ENCODE results near the gene SDR42E2. TPM values are rescaled to one million over a fixed set of nuclear protein-coding genes. Genes with fewer than 3 reads are reported as not detected.
A peak's percentile ranks its signal among the peaks of the same experiment; 100 is the strongest.
"Not testable (repeated sequence)": the region's sequence is repeated elsewhere in the genome, so short reads cannot be mapped to it uniquely, and the experiment has no call there.

The SDR42E2 gene
- total RNA-seq, 1 donor from 2014 or later: 0.26 TPM

DNA sequence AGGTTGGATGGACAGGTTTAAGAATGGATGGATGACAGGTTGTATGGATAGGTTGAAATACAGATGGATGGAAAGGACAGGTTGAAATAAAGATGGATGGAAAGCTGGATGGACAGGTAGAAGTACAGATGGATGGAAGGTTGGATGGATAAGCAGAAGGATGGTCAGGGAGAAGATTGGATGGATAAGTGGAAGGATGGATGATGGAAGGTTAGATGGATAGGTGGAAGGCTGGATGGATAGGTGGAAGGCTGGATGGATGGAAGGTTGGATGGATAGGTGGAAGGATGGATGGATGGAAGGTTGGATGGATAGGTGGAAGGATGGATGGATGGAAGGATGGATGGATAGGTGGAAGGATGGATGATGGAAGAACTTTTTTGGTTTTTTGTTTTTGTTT is 905 bp upstream of the SDR42E2 start:
- DNase-seq (ENCODE audit: low spot score): no peak

DNA sequence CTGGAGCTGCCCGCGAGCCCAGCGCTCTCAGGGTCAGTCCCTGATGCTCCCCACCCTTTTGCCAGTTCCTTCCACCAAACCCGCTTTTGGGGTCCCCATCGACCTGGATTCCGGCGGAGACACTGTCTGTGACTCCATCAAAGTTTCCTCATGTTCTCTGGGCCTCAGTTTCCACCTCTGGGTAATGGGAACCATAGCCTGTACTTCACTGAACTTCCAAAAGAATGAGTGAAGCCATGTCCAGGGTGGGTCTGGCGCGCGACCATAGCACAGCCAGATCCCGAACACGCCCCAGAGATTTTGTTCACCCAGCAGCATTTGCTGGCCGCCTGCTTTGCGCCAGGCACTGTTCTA is 327 bp downstream of the SDR42E2 start:
- DNase-seq (ENCODE audit: low spot score): no peak

DNA sequence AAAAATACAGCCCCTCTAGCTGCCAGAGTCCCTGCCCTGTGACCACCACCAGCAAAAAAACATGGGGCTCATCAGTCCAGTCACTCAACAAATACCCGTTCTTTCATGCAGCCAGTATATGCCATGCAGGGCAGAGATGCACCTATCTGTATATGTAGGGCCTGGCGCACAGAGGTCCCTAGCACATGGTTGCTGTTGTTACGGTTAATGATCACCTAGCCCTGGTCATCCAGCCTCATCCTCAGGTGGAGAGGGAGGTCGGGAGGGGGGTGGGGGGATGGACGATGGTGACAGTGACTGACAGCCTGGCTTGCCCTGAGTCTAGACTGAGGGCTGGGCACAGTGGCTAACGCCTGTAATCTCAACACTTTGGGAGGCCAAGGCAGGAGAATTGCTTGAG is 1.5 kb downstream of the SDR42E2 start:
- DNase-seq (ENCODE audit: low spot score): no peak

DNA sequence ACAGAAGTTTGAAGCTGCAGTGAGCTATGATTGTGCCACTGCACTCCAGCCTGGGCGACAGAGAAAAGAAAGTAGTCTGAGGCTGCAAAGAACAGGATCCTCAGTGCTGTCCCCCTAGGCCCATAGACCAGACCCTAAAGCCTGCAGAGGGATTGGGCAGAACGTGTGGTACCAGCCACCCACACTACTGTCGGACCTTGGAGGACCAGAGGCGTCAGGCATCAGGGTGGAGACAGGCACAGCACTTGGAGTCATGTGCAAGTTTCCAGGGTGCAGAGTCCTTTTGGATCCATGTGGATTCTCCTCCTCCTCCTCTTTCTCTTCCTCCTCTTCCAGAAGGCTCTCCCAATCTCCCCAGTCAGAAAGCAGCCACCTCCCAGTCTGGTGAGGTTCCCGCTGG is 2.2 kb downstream of the SDR42E2 start:
- no peak for DNase-seq (ENCODE audit: low spot score)

DNA sequence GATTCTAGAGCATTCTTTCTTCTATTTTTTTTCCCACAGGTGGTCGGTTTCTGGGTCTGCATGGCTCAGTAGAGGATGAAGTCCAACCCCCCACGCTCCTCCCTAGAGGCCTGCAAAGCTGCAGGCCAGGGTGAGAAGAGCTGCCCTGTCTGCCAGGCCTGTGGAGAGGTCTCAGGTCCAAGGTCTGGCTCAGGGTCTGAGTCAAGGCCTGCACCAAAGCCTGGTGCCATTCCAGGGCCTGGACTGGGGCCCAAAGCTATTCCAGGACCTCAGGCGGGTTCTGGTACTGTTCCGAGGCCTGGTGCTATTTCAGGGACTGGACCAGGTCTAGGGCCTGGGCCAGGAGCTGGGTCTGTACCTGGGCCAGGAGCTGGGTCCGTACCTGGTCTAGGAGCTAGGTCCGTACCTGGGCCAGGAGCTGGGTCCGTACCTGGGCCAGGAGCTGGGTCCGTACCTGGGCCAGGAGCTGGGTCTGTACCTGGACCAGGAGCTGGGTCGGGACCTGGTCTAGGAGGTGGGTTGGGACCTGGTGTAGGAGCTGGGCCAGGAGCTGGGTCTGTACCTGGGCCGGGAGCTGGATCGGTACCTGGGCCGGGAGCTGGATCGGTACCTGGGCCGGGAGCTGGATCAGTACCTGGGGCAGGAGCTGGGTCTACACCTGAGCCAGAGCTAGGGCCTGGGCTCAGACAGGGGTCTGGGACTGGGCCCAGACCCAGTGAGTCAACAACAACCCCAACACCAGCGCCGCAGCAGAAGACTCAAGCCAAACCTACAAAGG is 3.4 kb downstream of the SDR42E2 start:
- DNase-seq (ENCODE audit: low spot score): no peak

DNA sequence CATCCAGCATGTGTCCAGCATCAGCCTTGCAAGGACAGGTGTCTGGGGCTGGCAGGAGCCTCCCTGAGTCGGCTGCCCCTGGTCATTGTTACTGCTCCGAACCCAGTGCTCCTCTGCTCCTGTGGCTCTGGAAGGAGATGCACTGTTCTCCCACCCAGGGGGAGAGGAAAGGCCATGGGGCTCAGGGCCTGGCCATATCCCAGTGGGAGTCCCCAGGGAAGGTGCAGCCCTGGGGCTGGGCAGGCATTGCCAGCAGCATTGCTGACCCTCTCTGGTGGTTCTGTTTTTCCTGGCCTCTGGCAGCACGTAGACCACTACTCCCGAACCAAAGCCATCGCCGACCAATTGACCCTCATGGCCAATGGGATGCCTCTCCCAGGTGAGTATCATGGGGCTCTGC is 9.6 kb downstream of the SDR42E2 start:
- no peak for DNase-seq (ENCODE audit: low spot score)

DNA sequence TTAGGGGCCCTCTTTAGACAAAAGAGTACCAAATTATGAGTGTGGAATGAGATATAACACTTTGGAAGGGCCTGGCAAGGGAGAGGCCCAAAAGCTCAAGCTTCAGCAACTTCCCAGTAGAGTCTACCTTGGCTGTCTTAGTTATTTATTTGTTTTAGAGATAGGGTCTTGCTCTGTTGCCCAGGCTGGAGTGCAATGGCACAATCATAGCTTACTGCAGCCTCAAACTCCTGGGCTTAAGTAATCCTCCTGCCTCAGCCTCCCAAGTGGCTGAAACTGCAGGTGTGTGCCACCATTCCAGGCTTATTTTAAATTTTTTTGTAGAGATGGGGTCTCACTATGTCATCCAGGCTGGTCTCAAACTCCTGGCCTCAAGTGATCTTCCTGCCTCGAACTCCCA is 10.3 kb downstream of the SDR42E2 start:
- DNase-seq (ENCODE audit: low spot score): not testable (repeated sequence)

DNA sequence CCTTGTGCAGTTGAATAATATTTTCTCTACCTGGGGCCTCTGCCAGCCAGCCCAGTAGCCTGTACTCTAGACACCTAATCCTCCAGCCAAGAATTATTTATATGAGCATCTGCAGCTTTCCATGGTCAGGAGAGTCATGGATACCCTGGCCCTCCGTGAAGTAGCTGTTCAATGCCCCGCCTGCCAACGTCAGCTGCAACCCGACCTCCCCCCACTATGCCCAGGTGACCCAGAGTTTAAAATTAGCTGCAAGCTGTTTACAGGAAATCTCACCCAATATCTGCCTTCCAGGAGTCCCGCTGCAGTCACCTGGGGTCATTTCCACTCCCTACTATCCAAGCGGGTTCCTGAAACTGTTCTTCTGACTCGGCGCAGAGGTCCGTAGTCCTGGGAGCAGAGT is 12.3 kb downstream of the SDR42E2 start:
- DNase-seq (ENCODE audit: low spot score): no peak

DNA sequence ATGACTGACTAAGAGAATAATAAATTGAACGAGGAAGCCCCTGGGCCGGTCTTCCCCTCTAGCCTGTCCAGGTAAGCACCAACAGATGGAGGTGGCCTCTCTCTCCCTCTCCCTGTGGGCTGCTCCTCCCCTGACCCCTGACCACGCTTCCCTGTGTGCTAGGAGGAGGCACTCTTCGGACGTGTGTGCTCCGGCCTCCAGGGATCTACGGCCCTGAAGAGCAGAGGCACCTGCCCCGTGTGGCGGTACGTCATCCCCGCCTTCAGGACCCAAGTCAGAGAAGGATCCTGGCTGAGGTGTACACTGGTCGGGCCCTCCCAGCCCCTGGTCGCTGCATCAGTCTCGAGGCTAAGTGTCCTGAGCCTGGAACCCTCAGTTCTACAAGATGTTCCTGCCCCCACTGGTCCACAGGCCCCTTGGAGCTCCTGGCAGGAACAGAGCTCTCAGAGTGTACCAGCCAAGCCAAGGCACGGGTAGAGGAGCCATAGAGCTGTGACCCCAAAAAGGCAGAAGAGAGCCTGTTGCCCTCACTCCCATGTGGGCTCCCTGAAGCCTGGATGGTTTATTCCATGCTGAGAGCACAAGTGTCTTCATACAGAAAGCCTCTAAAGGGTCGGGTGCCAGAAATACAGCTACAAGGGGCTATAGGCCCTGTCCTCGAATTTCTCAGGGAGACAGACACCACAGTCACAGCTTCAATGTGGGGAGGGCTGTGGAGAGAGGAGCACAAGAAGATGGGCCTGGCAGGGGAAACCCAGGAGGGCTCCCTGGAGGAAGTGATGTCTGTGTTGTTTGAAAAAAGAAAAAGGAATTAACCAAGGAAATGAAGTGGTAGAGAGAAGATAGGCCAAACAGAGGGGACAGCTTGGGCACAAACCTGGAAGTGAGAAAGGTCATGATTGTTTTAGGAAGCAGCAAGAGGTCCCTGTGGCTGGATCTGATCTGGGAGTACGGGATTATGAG is 15.9 kb downstream of the SDR42E2 start:
- DNase-seq (ENCODE audit: low spot score): no peak

DNA sequence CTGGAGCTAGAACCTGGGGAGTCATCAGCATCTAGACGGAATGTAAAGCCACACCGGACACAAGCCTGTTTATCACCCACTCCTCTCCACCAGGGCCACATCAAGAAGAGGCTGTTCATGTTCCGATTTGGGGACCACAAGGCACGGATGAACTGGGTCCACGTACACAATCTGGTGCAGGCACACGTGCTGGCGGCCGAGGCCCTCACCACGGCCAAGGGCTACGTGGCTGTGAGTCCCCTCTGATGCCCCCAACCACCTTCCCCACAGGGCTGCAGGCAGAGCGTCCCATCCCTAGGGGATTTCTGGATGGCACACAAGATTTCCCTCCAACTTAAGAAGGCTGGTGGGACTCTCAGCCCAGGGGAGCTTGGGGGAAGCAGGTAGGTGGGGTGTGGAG is 19.1 kb downstream of the SDR42E2 start:
- no peak for DNase-seq (ENCODE audit: low spot score)

DNA sequence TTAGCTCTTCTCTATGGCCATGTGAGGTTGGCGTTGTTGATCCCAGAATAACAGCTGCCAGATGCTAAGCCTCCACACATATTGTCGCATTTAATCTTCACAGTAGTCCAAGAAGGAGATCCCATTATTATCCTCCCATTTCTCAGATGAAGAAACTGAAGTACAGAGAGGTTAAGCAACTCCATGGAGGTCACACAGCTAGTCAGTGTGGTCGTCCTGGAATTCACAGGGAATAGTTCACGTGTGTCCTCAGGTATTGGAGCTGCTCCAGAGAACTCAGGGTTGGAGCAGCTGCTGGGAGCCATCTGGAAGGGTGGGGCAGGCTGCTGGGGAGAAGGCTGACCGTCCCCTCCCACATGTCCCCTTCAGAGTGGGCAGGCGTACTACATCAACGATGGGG is 19.5 kb downstream of the SDR42E2 start:
- no peak for DNase-seq (ENCODE audit: low spot score)

DNA sequence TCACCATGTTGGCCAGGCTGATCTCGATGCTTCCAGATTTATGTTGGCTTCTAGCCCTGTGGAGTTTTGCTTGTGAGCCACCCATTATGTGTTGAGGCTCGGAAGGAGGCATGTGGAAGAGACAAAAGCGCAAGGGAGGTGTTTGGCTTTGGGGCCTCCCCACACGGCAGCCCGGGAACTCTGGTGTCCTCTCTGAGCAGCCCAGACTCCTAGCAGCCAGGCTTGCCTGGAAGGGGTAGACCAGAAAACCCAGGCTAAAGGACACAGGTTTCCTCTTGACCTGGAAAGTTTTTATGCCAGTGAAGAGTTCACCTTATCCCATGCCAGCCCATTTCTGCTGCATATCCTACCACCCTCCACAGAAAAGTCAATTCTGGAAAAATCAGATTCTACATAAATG is 21.0 kb downstream of the SDR42E2 start:
- no peak for DNase-seq (ENCODE audit: low spot score)

DNA sequence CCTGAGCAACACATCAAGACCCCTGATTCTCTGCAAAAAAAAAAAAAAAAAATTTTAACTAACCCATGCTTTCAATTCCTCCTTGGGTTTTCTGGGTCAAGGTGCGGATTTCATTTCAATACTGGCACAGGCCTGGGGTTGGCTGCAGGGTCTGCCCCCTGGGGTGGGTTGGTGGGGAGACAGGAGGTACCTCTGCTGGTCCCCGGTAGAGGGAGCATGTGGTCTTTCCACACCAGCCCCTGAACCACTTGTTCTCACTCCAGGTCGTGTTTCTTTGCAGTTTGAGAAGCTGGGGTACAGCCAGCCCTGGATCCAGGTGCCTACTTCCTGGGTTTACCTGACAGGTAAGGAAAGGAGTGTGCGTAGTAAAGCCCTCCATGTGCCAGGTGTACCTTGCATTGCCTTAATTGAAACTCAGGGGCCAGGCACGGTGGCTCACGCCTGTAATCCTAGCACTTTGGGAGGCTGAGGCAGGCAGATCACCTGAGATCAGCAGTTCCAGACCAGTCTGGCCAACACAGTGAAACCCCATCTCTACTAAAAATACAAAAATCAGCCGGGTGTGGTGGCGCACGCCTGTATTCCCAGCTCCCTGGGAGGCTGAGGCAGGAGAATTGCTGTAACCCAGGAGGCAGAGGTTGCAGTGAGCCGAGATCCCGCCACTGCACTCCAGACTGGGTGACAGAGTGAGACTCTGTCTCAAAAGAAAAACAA is 21.8 kb downstream of the SDR42E2 start:
- DNase-seq (ENCODE audit: low spot score): no peak

DNA sequence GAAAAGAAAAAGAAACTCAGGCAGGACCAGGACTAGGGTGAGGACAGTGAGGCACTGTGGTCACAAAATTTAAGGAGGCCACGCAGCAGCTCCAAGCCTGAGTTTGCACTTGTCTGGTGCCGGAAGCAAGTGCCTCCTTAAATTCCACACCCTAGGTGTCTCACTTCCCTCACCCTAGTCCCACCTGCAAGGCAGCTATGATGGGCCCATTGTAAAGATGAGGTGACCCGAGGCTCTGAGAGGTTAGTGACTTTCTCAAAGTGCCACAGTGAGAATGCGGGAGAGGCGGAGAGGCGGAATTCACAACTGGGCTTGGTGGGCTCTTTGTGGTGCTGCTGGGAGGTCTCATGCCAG is 22.3 kb downstream of the SDR42E2 start:
- DNase-seq (ENCODE audit: low spot score): no peak

DNA sequence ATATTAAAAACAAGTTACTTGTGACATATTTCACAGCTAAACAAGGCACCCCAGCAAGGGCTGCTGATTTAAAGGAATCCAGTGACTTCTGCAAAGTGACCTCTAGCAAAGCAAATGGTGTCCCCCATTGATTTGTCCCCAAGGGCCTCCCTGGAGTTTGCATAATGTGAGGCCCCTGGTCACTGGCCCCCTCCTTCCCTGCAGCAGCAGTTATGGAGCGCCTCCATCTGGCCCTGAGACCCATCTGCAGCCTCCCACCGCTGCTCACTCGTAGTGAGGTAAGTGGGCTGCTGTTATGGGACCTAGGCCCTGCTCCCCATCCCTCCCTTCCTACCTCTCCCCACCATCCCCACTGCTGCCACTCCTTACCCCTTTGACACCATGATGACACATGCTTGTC is 24.2 kb downstream of the SDR42E2 start:
- DNase-seq (ENCODE audit: low spot score): no peak

DNA sequence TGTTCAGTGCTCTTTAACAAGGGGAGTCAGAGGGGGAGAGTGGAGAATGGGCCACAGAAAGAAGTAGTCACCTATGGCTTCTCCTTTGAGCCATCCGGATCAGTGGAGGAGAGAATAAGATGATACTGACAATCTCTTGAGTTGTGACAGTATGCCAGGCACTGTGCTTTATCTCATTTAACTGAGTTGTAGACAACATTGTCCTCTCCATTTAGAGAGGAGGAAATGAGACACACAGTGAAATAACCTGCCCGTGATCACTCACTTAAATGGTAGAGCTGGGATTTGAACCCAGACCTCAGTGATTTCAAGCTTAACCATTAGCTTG is 25.9 kb downstream of the SDR42E2 start:
- no peak for DNase-seq (ENCODE audit: low spot score)

DNA sequence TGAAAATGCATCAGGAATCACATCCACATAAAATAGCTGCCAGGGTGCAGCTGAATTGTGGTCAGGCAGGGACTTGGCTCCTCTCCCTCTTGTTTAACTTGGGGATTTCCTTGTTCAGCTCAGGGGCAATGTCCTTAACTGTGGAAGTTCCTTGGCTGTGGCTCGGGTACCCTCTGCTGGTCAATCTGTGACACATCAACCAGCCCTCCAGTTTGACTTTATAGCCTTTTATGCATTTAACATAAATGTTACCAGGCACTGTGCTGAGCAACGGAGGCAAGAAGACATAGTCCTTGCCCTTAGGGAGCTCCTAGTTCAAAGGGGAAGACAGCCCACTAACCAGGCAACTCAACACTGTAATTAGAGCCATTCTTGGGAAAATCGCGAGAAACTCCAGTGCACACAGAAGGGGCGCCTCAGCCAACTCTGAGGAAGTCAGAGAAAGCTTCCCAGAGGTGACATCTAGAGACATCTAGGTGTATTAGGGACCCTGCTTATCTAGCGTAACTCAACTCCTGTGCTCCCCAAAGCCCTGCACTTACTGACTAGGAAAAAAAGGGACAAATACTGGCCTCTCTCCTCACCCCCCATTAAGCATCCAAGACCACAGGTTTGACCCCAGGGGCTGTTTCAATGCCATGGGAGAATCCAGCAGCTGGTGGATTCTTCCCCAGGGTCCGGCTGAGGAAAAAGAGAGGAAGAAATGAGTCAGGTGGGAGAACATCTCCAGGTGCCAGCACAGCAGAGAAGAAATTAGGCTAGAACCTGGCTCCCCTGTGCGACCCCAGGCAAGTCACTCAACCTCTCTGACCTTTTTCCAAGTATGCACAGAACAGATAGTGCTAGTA is 26.5 kb downstream of the SDR42E2 start:
- DNase-seq (ENCODE audit: low spot score): peak; percentile 78

DNA sequence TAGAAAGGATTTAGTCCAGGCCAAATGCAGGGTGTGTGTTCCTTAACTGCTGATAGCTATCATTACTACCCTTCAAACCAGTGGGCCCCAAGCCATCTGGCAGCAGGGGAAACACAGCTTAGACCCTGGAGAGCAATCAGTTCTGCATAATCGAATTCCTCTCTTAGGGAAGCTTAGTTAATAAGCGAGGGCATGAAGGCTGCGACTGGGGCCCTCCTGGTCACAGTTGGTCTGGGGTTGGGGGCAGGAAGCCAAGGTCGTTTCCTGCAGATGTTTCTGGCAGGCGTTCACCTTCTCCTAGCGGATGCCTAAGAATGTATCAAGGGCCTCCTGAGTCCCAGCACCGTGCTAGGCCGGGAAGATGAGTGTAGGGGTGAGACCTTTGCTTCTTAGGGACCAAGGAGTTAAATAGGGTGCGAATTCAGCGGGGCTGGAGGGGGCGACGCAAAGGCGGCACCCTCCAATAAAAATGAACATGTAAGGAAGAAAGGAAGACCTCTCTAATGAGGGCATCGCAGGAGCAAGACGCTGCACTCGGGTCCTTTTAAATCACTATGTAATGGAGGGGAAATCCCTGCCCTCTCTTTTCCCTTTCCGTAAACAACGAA is 27.3 kb downstream of the SDR42E2 start:
- DNase-seq (ENCODE audit: low spot score): peak; percentile 29

DNA sequence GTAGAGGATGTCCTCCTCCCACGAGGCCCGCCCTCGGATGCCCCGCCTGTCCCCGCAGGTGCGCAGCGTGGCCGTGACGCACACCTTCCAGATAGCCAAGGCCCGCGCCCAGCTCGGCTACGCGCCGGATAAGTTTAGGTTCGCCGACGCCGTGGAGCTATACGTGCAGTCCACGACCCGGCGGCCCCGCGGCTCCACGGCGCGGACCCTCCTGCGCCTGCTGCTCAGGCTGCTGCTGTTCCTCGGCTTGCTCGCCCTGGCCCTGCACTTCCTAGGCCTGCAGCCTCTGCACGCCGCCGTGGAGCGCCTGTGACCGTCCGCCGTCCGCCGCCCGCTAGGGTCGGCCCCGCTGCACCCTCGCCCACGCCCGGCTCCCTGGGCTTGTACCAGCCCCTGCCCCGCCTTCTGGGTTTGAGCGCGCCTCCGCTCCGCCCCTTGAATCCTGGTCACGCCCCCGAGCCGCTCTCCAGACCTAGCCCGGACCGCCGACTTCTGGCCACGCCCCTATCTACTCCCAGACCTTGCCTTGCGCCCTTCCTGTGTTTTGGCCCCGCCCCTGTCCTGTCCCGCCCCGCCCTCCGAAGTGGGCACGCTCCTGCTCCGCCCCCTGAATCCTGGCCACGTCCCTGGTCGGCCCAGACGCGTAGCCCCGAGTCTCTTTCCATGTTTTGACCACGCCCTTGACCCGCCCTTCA is 27.9 kb downstream of the SDR42E2 start:
- DNase-seq (ENCODE audit: low spot score): peak; percentile 77

DNA sequence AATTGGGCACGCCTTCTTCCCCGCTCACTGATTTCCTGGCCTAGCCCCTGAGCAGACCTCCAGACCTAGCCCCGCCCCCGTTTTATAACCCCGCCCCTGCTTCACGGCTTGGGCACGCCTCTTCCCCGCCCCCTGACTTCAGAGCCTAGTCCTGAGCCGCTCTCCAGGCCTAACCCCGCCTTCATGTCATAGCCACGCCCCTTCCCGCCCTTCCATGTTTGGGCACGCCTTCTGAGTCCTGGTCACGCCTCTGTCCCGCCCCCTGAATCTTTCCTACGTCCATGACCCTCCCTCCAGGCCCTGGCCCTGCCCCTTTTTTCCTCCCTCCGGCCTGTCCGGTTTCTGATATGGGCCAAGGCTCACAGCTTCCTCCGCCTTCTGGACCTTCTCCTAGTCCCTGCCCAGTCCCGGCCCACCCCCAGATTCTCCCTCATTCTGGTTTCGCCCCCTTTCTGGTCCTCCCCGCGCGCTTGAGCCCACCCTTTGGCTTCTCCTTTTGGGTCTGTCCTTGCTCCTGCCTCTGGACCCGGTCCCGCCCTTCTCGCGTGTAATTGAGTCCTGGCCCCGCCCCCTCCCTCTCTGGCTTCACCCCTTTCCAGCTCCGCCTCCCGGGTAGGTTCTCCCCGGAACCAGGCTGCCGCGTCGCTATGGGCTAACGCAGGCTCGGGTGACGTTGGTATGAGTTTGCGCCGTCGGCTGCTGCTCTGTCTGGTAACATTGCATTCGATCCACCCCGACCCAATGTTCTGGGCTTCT is 28.6 kb downstream of the SDR42E2 start:
- peak; percentile 100 for DNase-seq (ENCODE audit: low spot score)
